Vagina (tissue), 2 donors: ENCODE measurements around the gene FSD1L. TPM values are rescaled to one million over a fixed set of nuclear protein-coding genes. Genes with fewer than 3 reads are reported as not detected.

Source experiments
- DNase-seq, 2 donors: peaks; one replicate each; pipeline ENCODE4 v3.0.0-alpha.2; 2017; ENCODE audit errors: extremely low spot score in 2 of 2
- H3K27ac ChIP-seq: fragments of 200-600 bp; sonication (generic); one replicate; pipeline ENCODE4 v1.5.1; 2019
- H3K27me3 ChIP-seq: fragments of 200-600 bp; sonication (generic); one replicate; pipeline ENCODE4 v1.5.1; 2019
- H3K36me3 ChIP-seq, 2 donors: fragments of 200-600 bp; sonication (generic); one replicate each; pipeline ENCODE4 v1.5.1; 2017 to 2019
- H3K4me1 ChIP-seq: fragments of 200-600 bp; sonication (generic); one replicate; pipeline ENCODE4 v1.5.1; 2019
- H3K4me3 ChIP-seq, 2 donors: fragments of 200-600 bp; sonication (generic); 1 replicate in 1 of 2; 2 replicates in 1 of 2; pipeline ENCODE4 v1.5.1; 2016 to 2019
- H3K9me3 ChIP-seq: fragments of 200-600 bp; sonication (generic); one replicate; pipeline ENCODE4 v1.5.1; 2019
- POLR2A ChIP-seq, 2 donors: fragments of 450-650 bp; IDR thresholded peaks; one replicate each; pipeline ENCODE4 v1.6.1; 2017; ENCODE audit warnings: antibody characterized with exemption in 2 of 2, mild to moderate bottlenecking in 2 of 2, moderate library complexity in 2 of 2
- POLR2AphosphoS5 ChIP-seq, 2 donors: sonication (generic); formaldehyde crosslinking; IDR thresholded peaks; one replicate each; pipeline ENCODE4 v1.9.0; 2017; ENCODE audit warnings: antibody characterized with exemption in 2 of 2, mild to moderate bottlenecking in 2 of 2, low read depth in 1 of 2; ENCODE audit not compliant: insufficient read depth in 1 of 2
- intact Hi-C: fragments of 100-400 bp; cut with DNase I; formaldehyde crosslinking; loops from one replicate; pipeline ENCODE4 v1.15.1; 2023
- total RNA-seq: library from RNA; depleted of rRNA; stranded (reverse); fragments of >200 nt; gene quantifications from one replicate; pipeline ENCODE4 v1.2.3, GENCODE V29; 2016
- TF ChIP-seq, protein P1 (sequence below), 3 experiments: fragments of 450-650 bp in 2 of 3; fragments of 200-600 bp in 1 of 3; sonication (generic) in 1 of 3; IDR thresholded peaks; one replicate each; pipeline ENCODE4 v1.5.1; 2017 to 2019; ENCODE audit warnings: antibody characterized with exemption in 3 of 3, mild to moderate bottlenecking in 2 of 3, moderate library complexity in 2 of 3

The FSD1L gene
- total RNA-seq, 1 donor from 2014 or later, result 4.2 TPM

DNA sequence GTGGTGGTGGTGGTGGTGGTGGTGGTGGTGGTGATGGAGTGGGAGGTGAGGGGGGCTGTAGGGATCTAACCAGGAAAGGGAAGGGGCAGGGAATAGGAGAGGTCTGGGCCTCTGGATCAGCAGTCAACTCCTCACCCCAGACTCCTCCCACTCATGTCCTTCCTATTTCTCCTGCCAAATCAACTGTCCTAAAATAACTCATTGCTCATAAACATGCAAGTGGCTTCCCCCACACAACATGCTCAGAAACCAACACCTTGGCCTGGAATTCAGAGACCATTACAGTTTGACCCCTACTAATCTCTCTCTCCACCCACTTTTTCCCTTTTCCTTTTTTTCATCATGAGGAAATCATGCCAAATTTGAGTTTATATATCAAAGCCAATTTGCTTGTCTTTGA, 8.4 kb upstream of the FSD1L start:
- no peak overlapping the region for H3K27ac ChIP-seq
- no peaks in the 10 kb centered on the region for H3K27me3 ChIP-seq
- H3K4me1 ChIP-seq, result no peaks in the 10 kb centered on the region
- no peak for TF ChIP-seq POLR2AphosphoS5 (IDR thresholded peaks at IDR 0.05; ENCODE audit: insufficient read depth in 1 of 2, low read depth in 1 of 2)
- TF ChIP-seq, protein P1, sequence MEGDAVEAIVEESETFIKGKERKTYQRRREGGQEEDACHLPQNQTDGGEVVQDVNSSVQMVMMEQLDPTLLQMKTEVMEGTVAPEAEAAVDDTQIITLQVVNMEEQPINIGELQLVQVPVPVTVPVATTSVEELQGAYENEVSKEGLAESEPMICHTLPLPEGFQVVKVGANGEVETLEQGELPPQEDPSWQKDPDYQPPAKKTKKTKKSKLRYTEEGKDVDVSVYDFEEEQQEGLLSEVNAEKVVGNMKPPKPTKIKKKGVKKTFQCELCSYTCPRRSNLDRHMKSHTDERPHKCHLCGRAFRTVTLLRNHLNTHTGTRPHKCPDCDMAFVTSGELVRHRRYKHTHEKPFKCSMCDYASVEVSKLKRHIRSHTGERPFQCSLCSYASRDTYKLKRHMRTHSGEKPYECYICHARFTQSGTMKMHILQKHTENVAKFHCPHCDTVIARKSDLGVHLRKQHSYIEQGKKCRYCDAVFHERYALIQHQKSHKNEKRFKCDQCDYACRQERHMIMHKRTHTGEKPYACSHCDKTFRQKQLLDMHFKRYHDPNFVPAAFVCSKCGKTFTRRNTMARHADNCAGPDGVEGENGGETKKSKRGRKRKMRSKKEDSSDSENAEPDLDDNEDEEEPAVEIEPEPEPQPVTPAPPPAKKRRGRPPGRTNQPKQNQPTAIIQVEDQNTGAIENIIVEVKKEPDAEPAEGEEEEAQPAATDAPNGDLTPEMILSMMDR (IDR thresholded peaks at IDR 0.05), result no peak
- intact Hi-C loops, result no loop called here
- H3K9me3 ChIP-seq, result no peaks in the 10 kb centered on the region
- H3K4me3 ChIP-seq, result no peak overlapping the region
- H3K36me3 ChIP-seq, result no peaks in the 10 kb centered on the region
- no peak for DNase-seq

DNA sequence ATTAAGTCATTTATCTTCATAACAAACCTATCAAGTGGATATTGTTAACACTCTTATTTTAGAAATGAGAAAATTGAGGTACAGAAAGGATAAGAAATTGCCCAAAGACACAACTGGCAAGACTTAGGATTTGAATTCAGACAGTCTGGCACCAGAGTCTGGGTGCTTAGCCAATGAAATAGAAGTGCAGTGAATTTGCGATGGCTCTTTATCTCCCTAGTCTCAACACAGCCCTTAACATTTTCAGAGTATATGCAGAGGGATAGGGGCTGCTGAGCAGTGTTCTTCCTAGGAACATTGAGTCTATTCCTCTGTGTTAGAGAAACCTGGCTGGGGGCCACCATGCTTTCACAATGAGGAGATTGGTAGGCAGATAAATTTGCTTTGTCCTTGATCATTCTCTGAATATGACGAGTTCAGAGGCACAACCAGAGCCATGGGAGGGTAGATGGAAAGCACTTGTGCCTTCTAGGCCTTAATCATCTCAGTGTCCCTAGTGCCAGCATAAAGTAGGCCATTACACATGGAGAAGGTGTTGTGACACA, 6.1 kb upstream of the FSD1L start:
- intact Hi-C loops, result no loop called here
- TF ChIP-seq POLR2AphosphoS5 (IDR thresholded peaks at IDR 0.05; ENCODE audit: insufficient read depth in 1 of 2, low read depth in 1 of 2) (no peak), POLR2A (IDR thresholded peaks at IDR 0.05) (no peak)
- TF ChIP-seq, protein P1 (IDR thresholded peaks at IDR 0.05), result no peak

DNA sequence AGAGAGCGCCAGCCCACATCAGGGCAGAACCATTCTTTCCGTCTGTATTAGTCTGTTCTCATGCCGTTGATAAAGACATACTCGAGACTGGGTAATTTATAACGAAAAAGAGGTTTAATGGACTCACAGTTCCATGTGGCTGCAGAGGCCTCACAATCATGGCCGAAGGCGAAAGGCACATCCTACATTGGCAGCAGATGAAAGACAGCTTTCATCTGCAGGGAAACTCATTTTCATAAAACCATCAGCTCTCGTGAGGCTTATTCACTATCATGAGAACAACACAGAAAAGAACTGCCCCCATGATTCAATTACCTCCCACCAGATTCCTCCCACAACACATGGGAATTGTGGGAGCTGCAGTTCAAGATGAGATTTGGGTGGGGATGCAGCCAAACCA, 4.7 kb upstream of the FSD1L start:
- Histone ChIP-seq H3K27ac (no peak overlapping the region), H3K36me3 (no peaks in the 10 kb centered on the region), H3K4me1 (no peaks in the 10 kb centered on the region), H3K4me3 (no peak overlapping the region), H3K27me3 (no peaks in the 10 kb centered on the region), H3K9me3 (no peaks in the 10 kb centered on the region)
- TF ChIP-seq, protein P1 (IDR thresholded peaks at IDR 0.05), result no peak
- no peak for TF ChIP-seq POLR2A (IDR thresholded peaks at IDR 0.05)
- TF ChIP-seq POLR2AphosphoS5 (IDR thresholded peaks at IDR 0.05; ENCODE audit: insufficient read depth in 1 of 2, low read depth in 1 of 2), result no peak
- no peak for DNase-seq
- intact Hi-C loops, result no loop called here

More for the DNA sequence above, 6.1 kb upstream of the FSD1L start:
- H3K27me3 ChIP-seq, result no peaks in the 10 kb centered on the region
- H3K27ac ChIP-seq, result no peak overlapping the region
- no peaks in the 10 kb centered on the region for H3K36me3 ChIP-seq
- no peaks in the 10 kb centered on the region for H3K4me1 ChIP-seq
- no peaks in the 10 kb centered on the region for H3K9me3 ChIP-seq
- no peak overlapping the region for H3K4me3 ChIP-seq
- DNase-seq, result no peak

DNA sequence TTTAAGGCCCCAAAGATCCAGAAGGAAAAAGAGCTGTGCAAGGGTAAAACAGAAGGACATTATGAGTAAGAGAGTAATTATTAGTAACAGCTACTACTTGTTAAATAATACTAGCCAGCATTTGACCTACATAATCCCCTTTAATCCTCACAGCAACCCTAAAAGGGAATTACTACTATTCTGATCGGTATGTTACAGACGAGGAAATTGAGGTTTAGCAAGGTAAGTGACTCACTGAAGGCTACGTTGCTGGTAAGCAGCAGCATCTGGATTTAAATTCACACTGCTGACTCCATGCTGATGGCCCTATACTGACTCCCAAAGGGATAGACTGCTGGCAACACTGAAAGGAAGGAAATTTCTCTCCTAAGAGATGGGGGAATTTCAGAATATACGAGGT, 3.7 kb upstream of the FSD1L start:
- Histone ChIP-seq H3K4me3 (no peak overlapping the region), H3K27ac (no peak overlapping the region), H3K36me3 (no peaks in the 10 kb centered on the region), H3K27me3 (no peaks in the 10 kb centered on the region), H3K9me3 (no peaks in the 10 kb centered on the region), H3K4me1 (peaks cover 9% of the 10 kb centered on the region)
- no peak for TF ChIP-seq POLR2AphosphoS5 (IDR thresholded peaks at IDR 0.05; ENCODE audit: insufficient read depth in 1 of 2, low read depth in 1 of 2)
- TF ChIP-seq, protein P1 (IDR thresholded peaks at IDR 0.05), result no peak
- no peak for TF ChIP-seq POLR2A (IDR thresholded peaks at IDR 0.05)
- DNase-seq, result no peak
- intact Hi-C loops, result no loop called here

DNA sequence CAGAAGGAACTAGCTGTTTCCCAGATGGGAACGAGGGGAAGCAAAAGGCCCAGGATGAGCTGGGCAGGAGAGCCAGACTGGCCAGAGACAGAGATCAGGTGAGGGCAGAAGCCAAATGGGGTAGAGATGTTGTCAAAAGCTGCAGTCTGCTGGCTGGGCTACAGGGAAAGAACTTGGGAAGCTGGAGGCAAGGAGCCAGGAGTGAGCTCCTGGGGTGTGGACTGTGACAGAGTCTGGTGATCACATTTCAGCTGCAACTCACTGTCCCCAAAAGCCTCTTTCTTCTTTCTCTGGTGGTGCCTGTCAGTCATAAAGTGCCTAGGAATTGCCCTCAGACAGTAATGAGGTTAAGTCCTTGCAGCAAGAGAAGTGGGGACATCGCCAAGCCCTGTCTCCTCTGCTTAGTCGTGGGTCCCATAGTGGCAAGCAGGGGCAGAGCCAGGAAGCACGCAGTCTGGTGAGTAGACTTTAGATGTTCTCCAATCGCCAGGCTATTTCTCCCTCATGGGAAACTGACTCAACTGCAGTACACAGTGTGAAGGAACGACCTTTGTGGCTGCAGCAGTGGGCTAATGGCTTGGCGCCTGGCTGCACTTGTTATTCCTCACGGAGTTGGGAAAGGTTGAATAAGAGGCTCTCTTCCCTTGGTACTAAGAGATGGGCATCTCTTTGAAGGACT, 2.5 kb upstream of the FSD1L start:
- no peak for DNase-seq
- Histone ChIP-seq H3K9me3 (no peaks in the 10 kb centered on the region), H3K4me3 (no peak overlapping the region), H3K27ac (no peak overlapping the region), H3K36me3 (no peaks in the 10 kb centered on the region), H3K4me1 (peaks cover 15% of the 10 kb centered on the region), H3K27me3 (no peaks in the 10 kb centered on the region)
- intact Hi-C loops, result no loop called here
- TF ChIP-seq POLR2A (IDR thresholded peaks at IDR 0.05) (no peak), POLR2AphosphoS5 (IDR thresholded peaks at IDR 0.05; ENCODE audit: insufficient read depth in 1 of 2, low read depth in 1 of 2) (no peak)
- TF ChIP-seq, protein P1 (IDR thresholded peaks at IDR 0.05), result no peak
